ENCODE measurements around the gene FAM193A.

FAM193A gene

GRCh38 chr4:2651546-2651945, 115.1 kb downstream of the FAM193A start:
- Histone ChIP-seq H3K27ac (replicated peaks) (no peak overlapping the region), H3K27me3 (ENCODE audit: insufficient read depth, poor library complexity, severe bottlenecking) (no peaks in the 10 kb centered on the region), H3K4me3 (replicated peaks; ENCODE audit: insufficient read depth, low read length) (no peak overlapping the region)
- DNase-seq (ENCODE audit: low read depth in 1 of 2, low spot score in 1 of 2), result no peak
- no peak for TF ChIP-seq CTCF (IDR thresholded peaks at IDR 0.05; ENCODE audit: insufficient read depth, low read length)
- no peak for TF ChIP-seq REST (IDR thresholded peaks at IDR 0.05; ENCODE audit: insufficient replicate concordance, low read depth)
- no peak for TF ChIP-seq SPI1 (IDR thresholded peaks at IDR 0.05; ENCODE audit: borderline replicate concordance, low read depth)
- no peak for TF ChIP-seq POLR2AphosphoS5 (IDR thresholded peaks at IDR 0.05; ENCODE audit: low read depth)
- TF ChIP-seq GABPA (IDR thresholded peaks at IDR 0.05; ENCODE audit: low read depth), result no peak

GRCh38 chr4:2651998-2652397, 115.6 kb downstream of the FAM193A start:
- DNase-seq (ENCODE audit: low read depth in 1 of 2, low spot score in 1 of 2), result no peak
- no peaks in the 10 kb centered on the region for H3K27me3 ChIP-seq (ENCODE audit: insufficient read depth, poor library complexity, severe bottlenecking)
- no peak overlapping the region for H3K4me3 ChIP-seq (replicated peaks; ENCODE audit: insufficient read depth, low read length)
- TF ChIP-seq REST (IDR thresholded peaks at IDR 0.05; ENCODE audit: insufficient replicate concordance, low read depth), result no peak
- no peak for TF ChIP-seq POLR2AphosphoS5 (IDR thresholded peaks at IDR 0.05; ENCODE audit: low read depth)
- no peak for TF ChIP-seq SPI1 (IDR thresholded peaks at IDR 0.05; ENCODE audit: borderline replicate concordance, low read depth)
- TF ChIP-seq CTCF (IDR thresholded peaks at IDR 0.05; ENCODE audit: insufficient read depth, low read length), result no peak
- TF ChIP-seq GABPA (IDR thresholded peaks at IDR 0.05; ENCODE audit: low read depth), result no peak
- no peak overlapping the region for H3K27ac ChIP-seq (replicated peaks)

- Histone ChIP-seq H3K27ac (replicated peaks) (no peak overlapping the region), H3K4me3 (replicated peaks; ENCODE audit: insufficient read depth, low read length) (no peak overlapping the region), H3K27me3 (ENCODE audit: insufficient read depth, poor library complexity, severe bottlenecking) (no peaks in the 10 kb centered on the region)
- TF ChIP-seq POLR2AphosphoS5 (IDR thresholded peaks at IDR 0.05; ENCODE audit: low read depth) (no peak), REST (IDR thresholded peaks at IDR 0.05; ENCODE audit: insufficient replicate concordance, low read depth) (no peak), SPI1 (IDR thresholded peaks at IDR 0.05; ENCODE audit: borderline replicate concordance, low read depth) (no peak), GABPA (IDR thresholded peaks at IDR 0.05; ENCODE audit: low read depth) (no peak), CTCF (IDR thresholded peaks at IDR 0.05; ENCODE audit: insufficient read depth, low read length) (no peak)
- no peak for DNase-seq (ENCODE audit: low read depth in 1 of 2, low spot score in 1 of 2)
Observed at GRCh38 chr4:2652415-2653160, 116.1 kb downstream of the FAM193A start.
